Stimulated activated CD4-positive, alpha-beta T cell treated with anti-CD3 and anti-CD28 coated beads, TNF-alpha, amount 100 ng/mL, for 1 hour (primary cell): Measurements from ENCODE around the gene VPS37B.

Source experiments
- DNase-seq, 3 donors: peaks; one replicate each; pipeline ENCODE4 v3.0.0-alpha.2; 2020; ENCODE audit warnings: low read depth in 3 of 3, low spot score in 1 of 3

Gene VPS37B

DNA sequence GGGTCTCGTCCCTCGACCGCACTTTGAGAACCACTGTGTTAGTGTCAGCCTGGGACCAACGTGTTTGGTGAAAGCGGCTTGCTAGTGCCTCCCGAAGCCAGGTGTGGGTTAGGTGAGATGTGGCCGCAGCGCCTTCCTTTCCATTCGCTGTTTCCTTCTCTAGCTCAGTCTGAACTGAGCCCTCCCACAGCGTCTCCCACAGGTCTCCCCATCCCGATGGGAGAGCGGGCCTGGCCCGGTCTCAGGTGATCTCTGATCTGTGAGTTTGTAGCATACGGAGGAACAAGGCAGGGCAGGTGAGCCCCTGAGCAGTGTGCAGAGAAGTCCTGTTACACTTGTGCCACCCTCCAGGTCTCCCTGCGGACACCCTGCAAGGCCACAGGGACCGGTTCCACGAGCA lies 41.4 kb downstream of the VPS37B start:
- no peak for DNase-seq

- DNase-seq: no peak
Observed at GRCh38 chr12:122853582-122854245, 42.2 kb downstream of the VPS37B start.

GRCh38 chr12:122852336-122853275 lies 43.3 kb downstream of the VPS37B start:
- no peak for DNase-seq

- no peak for DNase-seq
Observed at GRCh38 chr12:122851820-122852219, 44.1 kb downstream of the VPS37B start.

- DNase-seq: no peak
Observed at GRCh38 chr12:122850695-122851350, 45.1 kb downstream of the VPS37B start.

GRCh38 chr12:122850048-122850445 lies 45.9 kb downstream of the VPS37B start:
- DNase-seq: no peak

- no peak for DNase-seq
Observed at GRCh38 chr12:122849352-122850047, 46.4 kb downstream of the VPS37B start.

DNA sequence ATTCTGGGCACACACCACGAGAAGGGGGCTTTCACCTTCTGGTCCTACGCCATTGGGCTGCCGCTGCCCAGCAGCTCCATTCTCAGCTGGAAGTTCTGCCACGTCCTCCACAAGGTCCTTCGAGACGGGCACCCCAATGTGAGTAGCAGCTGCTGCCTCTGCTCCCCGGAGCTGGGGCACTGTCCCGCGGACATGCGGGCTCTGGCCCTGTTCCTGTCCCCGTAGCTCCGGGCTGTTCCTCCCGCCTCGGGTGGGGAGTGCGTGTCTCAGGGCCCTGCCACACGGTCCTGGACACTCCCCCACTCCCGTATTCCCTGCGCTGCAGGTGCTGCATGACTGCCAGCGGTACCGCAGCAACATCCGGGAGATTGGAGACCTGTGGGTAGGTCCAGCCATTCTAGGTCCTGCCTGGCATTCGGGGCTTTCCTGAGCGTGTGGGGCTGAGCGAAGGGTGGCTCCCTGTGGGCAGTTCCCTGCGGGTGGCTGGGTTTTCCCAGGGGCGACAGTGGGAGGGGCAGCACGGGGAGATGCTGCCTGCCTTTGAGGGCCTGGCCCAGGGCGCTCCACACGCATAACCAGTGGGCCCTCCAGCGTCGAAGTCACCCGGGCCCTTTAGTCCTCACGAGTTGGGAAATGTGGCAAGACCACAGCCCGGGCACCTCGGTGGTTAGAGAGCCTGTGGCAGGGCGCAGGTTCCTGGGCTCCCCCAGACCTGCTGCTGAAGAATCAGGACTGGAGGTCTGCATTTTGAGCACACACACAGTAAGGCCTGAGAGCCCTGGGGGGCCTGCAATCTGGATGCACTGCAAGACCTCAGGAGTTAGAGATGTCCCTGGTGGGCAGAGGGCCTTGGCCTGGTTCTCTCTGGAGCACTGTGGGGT lies 47.2 kb downstream of the VPS37B start:
- no peak for DNase-seq

DNA sequence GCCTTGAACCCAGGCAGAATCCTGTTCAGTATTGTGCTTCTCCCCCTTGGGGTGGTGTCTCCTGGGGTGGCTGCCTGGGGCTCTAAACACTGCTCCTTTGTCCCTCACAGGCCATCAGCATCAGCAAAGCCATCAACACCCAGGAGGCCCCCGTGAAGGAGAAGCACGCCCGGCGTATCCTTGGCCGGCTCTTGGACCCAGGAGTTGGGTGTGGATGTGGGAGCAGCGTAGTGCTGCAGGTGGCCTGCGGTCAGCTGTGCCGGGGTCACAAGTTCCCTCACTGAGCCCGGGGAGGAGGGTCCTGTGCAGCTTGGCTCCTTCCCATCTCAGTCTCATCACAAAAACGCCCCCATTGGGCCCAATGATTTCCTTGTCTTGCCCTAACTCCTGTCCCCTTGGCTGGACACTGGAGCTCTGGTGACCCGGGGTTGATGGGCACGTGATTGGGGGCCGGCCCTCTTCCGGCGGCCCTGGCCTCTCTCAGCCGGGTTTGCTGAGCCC lies 48.0 kb downstream of the VPS37B start:
- DNase-seq: no peak

DNA sequence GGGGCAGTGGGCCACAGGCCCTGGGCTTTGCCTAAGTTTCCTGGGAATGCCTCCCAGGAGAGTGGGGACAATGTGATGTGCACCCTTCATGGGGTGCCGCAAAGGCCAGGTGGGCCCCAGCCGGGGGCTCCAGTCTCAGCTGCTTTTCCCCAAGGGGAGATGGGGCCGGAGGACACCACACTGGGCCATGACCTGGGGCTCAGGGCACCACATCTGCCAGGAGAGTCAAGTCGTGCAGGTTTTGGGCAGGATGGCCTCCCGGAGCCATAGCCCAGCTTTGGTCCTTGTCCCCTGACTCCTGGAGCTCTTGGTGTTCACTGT lies 48.4 kb downstream of the VPS37B start:
- DNase-seq: no peak

DNA sequence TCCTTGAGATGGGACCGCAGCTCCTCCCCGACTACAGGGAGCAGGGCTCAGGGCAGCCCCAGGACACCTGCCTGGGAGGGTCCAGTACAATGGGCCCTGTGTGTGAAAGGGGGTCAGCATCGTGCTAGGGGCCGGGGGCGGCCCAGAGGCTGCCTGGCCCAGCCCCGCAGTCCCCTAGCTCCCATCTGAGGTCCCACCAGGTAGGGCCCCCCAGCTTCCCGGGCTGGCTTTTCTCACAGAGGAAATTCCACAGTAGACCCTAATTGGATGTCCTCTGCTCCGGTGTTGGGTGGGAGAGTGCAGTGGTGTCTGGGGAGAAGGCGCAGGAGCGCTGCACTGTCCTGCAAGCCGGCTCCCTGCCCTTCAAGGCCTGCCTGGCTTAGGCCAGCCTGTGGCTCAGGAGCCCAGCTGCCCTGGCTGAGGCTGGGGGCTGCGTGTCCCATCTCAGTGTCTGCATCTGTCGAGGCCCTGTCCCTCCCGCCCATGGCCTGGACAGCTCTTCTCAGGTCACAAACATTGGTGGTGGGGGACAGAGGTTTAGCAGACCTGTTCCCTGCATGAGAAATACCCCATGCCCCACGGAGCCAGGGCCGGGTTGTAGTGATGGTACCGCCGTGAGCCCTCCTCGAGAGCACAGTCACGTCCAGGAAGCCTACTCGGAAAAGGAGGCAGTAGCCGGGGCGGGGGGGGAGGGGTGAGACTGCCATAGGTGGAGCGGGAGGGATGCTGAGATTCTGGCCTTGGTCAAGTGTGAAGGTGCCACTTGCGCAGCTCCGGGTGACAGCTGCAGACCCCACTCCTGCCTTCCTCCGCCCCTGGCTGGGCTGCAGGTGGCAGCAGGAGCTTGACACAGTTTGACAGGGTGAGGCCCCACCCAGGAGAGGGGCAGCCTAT lies 49.1 kb downstream of the VPS37B start:
- DNase-seq: no peak

GRCh38 chr12:122845865-122846621 lies 49.9 kb downstream of the VPS37B start:
- no peak for DNase-seq

DNA sequence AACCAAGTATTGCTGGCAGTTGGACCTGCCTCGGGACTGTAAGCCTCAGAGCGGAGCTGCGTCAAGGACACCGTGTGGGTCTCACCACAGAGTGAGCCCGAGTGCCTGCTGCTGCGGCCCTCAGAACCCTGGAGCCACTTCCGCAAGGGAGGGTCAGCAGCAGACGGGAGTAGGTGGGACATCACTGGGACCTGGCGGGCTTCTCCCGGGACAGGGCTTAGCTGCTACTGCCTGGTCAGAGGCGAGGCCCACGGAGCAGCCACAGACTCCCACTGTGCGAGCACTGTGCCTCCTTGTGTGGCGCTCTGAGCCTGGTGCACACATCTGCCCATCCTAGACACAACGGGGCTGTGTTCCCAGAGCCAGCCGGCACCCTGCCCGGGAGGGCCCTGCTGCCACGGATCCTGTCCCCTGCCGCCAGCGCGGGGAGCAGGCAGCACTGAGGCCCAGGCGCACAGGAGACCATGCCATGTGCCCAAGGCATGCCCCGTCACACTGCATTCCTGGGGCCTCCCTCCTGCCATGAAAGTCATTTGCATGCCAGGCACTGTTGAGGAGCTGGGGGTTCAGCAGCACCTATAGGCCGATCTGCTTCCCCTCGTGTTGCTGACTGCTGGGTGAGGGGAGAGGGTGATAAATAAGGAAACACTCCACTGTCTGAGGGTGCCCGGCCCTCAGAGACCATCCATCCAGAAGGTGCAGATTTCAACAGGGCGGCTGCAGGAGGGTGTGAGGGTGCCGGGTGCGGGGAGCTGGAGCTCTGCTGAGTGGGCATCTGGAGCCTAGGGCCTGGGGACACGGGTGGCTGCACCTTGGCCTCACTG lies 50.7 kb downstream of the VPS37B start:
- no peak for DNase-seq

GRCh38 chr12:122844366-122844971 lies 51.5 kb downstream of the VPS37B start:
- no peak for DNase-seq

- no peak for DNase-seq
Observed at GRCh38 chr12:122843455-122843854, 52.5 kb downstream of the VPS37B start.

- DNase-seq: no peak
Observed at GRCh38 chr12:122842505-122843405, 53.2 kb downstream of the VPS37B start.
